GM12878 (cell line): Measurements from ENCODE around the gene APOBEC2. TPM values are rescaled to one million over a fixed set of nuclear protein-coding genes. Genes with fewer than 3 reads are reported as not detected.

Experiments
- ATAC-seq: fragments of 200-7000 bp; cut with Tn5 transposase; 3 replicates; pipeline ENCODE4 v1.9.1; 2020; ENCODE audit warnings: mild to moderate bottlenecking, moderate library complexity
- BruUV-seq: library from RNA; stranded (reverse); fragments of 400-500 nt; replicated peaks from 2 replicates; lab custom pipeline; 2021; lab: Mats Ljungman, UMichigan
- CTCF ChIA-PET: fragments of 300-600 bp; sonication (Branson Sonifier 250); formaldehyde crosslinking; extraction: SDS; loops from one replicate; lab custom pipeline; 2021; ENCODE audit warnings: inconsistent platforms; lab: Yijun Ruan, JAX
- POLR2A ChIA-PET: fragments of 350-600 bp; formaldehyde crosslinking; extraction: SDS; loops from one replicate; lab custom pipeline; 2021; ENCODE audit warnings: inconsistent platforms; lab: Charles Lee
- RAD21 ChIA-PET: fragments of 300-600 bp; sonication (Branson Sonifier 250); formaldehyde crosslinking; loops from one replicate; lab custom pipeline; 2023; ENCODE audit warnings: antibody characterized with exemption; ENCODE audit not compliant: unreplicated experiment; lab: Charles Lee
- SMC1A ChIA-PET: fragments of 300-600 bp; sonication (Branson Sonifier 250); formaldehyde crosslinking; loops from one replicate; lab custom pipeline; 2023; ENCODE audit not compliant: unreplicated experiment, uncharacterized antibody; lab: Charles Lee
- DNase-seq: peaks from one replicate; pipeline ENCODE4 v3.0.0-alpha.2; 2011; ENCODE audit warnings: low read depth, low spot score
- FAIRE-seq: peaks from 3 replicates; lab custom pipeline; 2011; peaks lifted over from hg19 to GRCh38; lab: Jason Lieb, UNC
- H2AFZ ChIP-seq: 2 replicates; pipeline ENCODE4 v1.6.0; 2011; ENCODE audit warnings: low read depth, low read length, control low read depth; ENCODE audit not compliant: control insufficient read depth
- H3K27ac ChIP-seq: 2 replicates; pipeline ENCODE4 v1.5.1; 2011; ENCODE audit warnings: control low read depth; ENCODE audit not compliant: control insufficient read depth, insufficient read depth
- H3K27me3 ChIP-seq, 2 experiments: replicated peaks in 1 of 2; 2 replicates each; pipeline versions ENCODE4 v1.6.0 to v1.6.1; 2011; ENCODE audit warnings: low read length in 1 of 2; ENCODE audit not compliant: control insufficient read depth in 2 of 2, insufficient read depth in 2 of 2
- H3K36me3 ChIP-seq, 2 experiments: 2 replicates each; pipeline ENCODE4 v1.5.1; 2011; ENCODE audit warnings: low read length in 1 of 2; ENCODE audit not compliant: control insufficient read depth in 2 of 2, insufficient read depth in 2 of 2
- H3K4me1 ChIP-seq: 2 replicates; pipeline ENCODE4 v1.6.1; 2011; ENCODE audit warnings: mild to moderate bottlenecking, low read length, moderate library complexity, mixed read lengths; ENCODE audit not compliant: control insufficient read depth, insufficient read depth
- H3K4me2 ChIP-seq: 2 replicates; pipeline ENCODE4 v1.6.0; 2011; ENCODE audit warnings: control low read depth; ENCODE audit not compliant: control insufficient read depth, insufficient read depth
- H3K4me3 ChIP-seq: fragments of 200-600 bp; sonication (generic); 2 replicates; pipeline ENCODE4 v1.5.1; 2016
- H3K79me2 ChIP-seq: 2 replicates; pipeline ENCODE4 v1.6.0; 2011; ENCODE audit warnings: low read length; ENCODE audit not compliant: control insufficient read depth, insufficient read depth
- H3K9ac ChIP-seq: 2 replicates; pipeline ENCODE4 v1.8.0; 2011; ENCODE audit warnings: low read length, control low read depth, mixed read lengths; ENCODE audit not compliant: control insufficient read depth, insufficient read depth
- H3K9me3 ChIP-seq: replicated peaks from 3 replicates; pipeline ENCODE4 v1.5.1; 2011; ENCODE audit warnings: mild to moderate bottlenecking, low read length; ENCODE audit not compliant: control insufficient read depth, insufficient read depth
- H4K20me1 ChIP-seq: 2 replicates; pipeline ENCODE4 v1.6.0; 2011; ENCODE audit not compliant: control insufficient read depth, insufficient read depth
- BRCA1 ChIP-seq: IDR thresholded peaks from 2 replicates; pipeline ENCODE4 v1.6.1; 2011; ENCODE audit warnings: low read depth, low read length, improper control_type of control experiment
- CBFB ChIP-seq: IDR thresholded peaks from 2 replicates; pipeline ENCODE4 v1.6.1; 2016; ENCODE audit warnings: antibody characterized with exemption, low read depth
- CBX5 ChIP-seq: sonication (generic); IDR thresholded peaks from 2 replicates; pipeline ENCODE4 v1.6.1; 2016; ENCODE audit warnings: low read depth, moderate library complexity, mild to moderate bottlenecking, inconsistent platforms
- LARP7 ChIP-seq: fragments of 450-650 bp; IDR thresholded peaks from 2 replicates; pipeline ENCODE4 v1.6.1; 2017; ENCODE audit warnings: mild to moderate bottlenecking
- NRF1 ChIP-seq: conservative IDR thresholded peaks from 2 replicates; pipeline ENCODE4 v1.6.1; 2011; ENCODE audit warnings: mild to moderate bottlenecking, low read depth, low read length, improper control_type of control experiment
- PAX5 ChIP-seq: IDR thresholded peaks from 2 replicates; pipeline ENCODE4 v1.6.1; 2011; ENCODE audit warnings: low read depth, low read length, borderline replicate concordance
- RAD51 ChIP-seq: fragments of 450-650 bp; IDR thresholded peaks from 2 replicates; pipeline ENCODE4 v1.6.1; 2016; ENCODE audit warnings: moderate library complexity, mild to moderate bottlenecking, inconsistent platforms
- SREBF1 ChIP-seq: IDR thresholded peaks from 2 replicates; pipeline ENCODE4 v1.6.1; 2012; ENCODE audit warnings: mild to moderate bottlenecking, low read length
- SRF ChIP-seq, 2 experiments: IDR thresholded peaks; 2 replicates each; pipeline ENCODE4 v1.6.1; 2011; ENCODE audit warnings: low read depth in 2 of 2, low read length in 2 of 2, mild to moderate bottlenecking in 1 of 2, moderate library complexity in 1 of 2
- TARDBP ChIP-seq: IDR thresholded peaks from 2 replicates; pipeline ENCODE4 v1.6.1; 2016; ENCODE audit warnings: borderline replicate concordance
- TCF3 ChIP-seq: IDR thresholded peaks from 2 replicates; pipeline ENCODE4 v1.6.1; 2012; ENCODE audit warnings: low read depth, mild to moderate bottlenecking, low read length, borderline replicate concordance; ENCODE audit not compliant: insufficient read depth
- ZNF24 ChIP-seq: fragments of 450-650 bp; IDR thresholded peaks from 2 replicates; pipeline ENCODE4 v1.6.1; 2017; ENCODE audit warnings: antibody characterized with exemption, mild to moderate bottlenecking
- ZNF274 ChIP-seq: IDR thresholded peaks from one replicate; pipeline ENCODE4 v1.8.0; 2011; ENCODE audit not compliant: insufficient read length, insufficient read depth
- ZNF384 ChIP-seq: IDR thresholded peaks from 2 replicates; pipeline ENCODE4 v1.6.1; 2012; ENCODE audit warnings: low read depth, mild to moderate bottlenecking, low read length, improper control_type of control experiment, borderline replicate concordance
- WGBS: methylation state at CpG from one replicate; pipeline ENCODE4 v1.1.6; 2016; ENCODE audit warnings: low lambda C conversion rate; ENCODE audit not compliant: insufficient replicate concordance, insufficient coverage; ENCODE audit errors: missing lambda C conversion rate; 5-methylcytosine and 5-hydroxymethylcytosine counted together
- in situ Hi-C: fragments of 300-500 bp; cut with MboI; formaldehyde crosslinking; loops from 9 replicates; pipeline ENCODE4 v1.14.3; 2018; ENCODE audit warnings: mixed read lengths
- intact Hi-C: fragments of 100-400 bp; cut with micrococcal nuclease; formaldehyde crosslinking; loops from one replicate; pipeline ENCODE4 v1.14.2; 2022; ENCODE audit not compliant: unreplicated experiment
- polyA plus RNA-seq, 11 experiments: library from polyadenylated mRNA; depleted of rRNA in 4 of 11; unstranded in 6 of 11; stranded (reverse) in 5 of 11; fragments of >200 nt; fragmentation: Nextera tagmentation in 4 of 11; fragmentation: Illumina TruSeq in 1 of 11; extraction: Ambion mirVana in 4 of 11; extraction: Trizol in 1 of 11; gene quantifications; 1 replicate in 1 of 11; 2 replicates in 10 of 11; pipeline versions ENCODE4 v1.2.1 to v1.2.3, GENCODE V29; 2011 to 2016; ENCODE audit warnings: inconsistent platforms in 2 of 11, missing spikeins in 2 of 11, low read depth in 1 of 11
- total RNA-seq, 4 experiments: library from RNA; depleted of rRNA in 3 of 4; stranded (reverse); fragments of >200 nt in 3 of 4; fragmentation: Illumina TruSeq in 1 of 4; extraction: Trizol in 1 of 4; gene quantifications; 2 replicates each; pipeline versions ENCODE4 v1.2.1 to v1.2.3, GENCODE V29; 2013 to 2021
- TF ChIP-seq, protein P1 (sequence below): fragments of 450-650 bp; IDR thresholded peaks from 2 replicates; pipeline ENCODE4 v1.6.1; 2016; ENCODE audit warnings: mild to moderate bottlenecking
- TF ChIP-seq, protein P2 (sequence below): fragments of 450-650 bp; IDR thresholded peaks from 2 replicates; pipeline ENCODE4 v1.6.1; 2017; ENCODE audit warnings: antibody characterized with exemption, mild to moderate bottlenecking, moderate library complexity
- TF ChIP-seq, protein P3 (sequence below): IDR thresholded peaks from 2 replicates; pipeline ENCODE4 v1.6.1; 2012; ENCODE audit warnings: low read depth, low read length, improper control_type of control experiment
- TF ChIP-seq, protein P4 (sequence below): IDR thresholded peaks from 2 replicates; pipeline ENCODE4 v1.6.1; 2011; ENCODE audit warnings: borderline replicate concordance, low read depth, mild to moderate bottlenecking, moderate library complexity, mixed read lengths, low read length; ENCODE audit not compliant: insufficient read depth; ENCODE audit errors: extremely low read length

The APOBEC2 gene
- total and polyA plus RNA-seq, 10 of the 15 experiments (the other 5 are each of a cell fraction or from before 2014, with no cell fraction given) = 0.11 to 1.4 (median 0.87) TPM; not detected in 6

DNA sequence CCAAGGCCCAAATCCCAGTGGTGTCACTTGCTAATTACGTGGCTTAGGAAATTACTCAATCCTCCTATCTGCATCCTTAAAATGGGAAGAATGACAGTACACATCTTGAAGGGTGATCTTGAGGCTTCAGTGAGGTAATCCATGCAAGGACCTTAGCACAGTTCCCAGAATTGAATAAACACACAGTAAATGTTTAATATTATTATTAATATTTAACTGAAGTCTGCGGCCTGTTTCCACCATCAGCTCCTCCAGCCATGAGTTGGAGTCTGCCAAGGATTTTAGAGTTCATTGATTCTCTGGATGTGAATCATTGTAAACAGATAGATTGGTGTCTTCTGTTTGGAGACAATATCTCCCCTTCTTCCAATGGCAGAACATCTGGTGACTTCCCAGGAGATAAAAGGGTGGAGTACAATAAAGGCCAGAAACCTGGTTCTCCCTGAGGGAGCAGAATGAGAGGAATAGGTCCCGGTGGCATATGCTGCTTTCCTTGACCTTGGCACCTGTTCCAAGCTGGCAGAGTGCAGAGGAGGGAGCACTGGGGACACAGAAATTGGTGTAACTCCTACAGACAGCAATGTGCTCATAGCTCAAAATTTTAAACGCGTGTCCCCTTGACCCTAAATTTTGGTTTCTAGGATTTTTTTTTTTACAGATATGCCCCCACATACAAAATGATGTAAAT, 39.4 kb upstream of the APOBEC2 start:
- Histone ChIP-seq H2AFZ (no peak overlapping the region), H3K36me3 (no peaks in the 10 kb centered on the region), H3K27me3 (0 out of 4 replicates have a peak, but pooled peaks cover 0 to 2% of the 10 kb centered on the region in 2 experiments), H3K9me3 (no peaks in the 10 kb centered on the region), H3K4me1 (no peaks in the 10 kb centered on the region), H3K4me3 (no peak overlapping the region), H3K27ac (no peak overlapping the region), H3K4me2 (no peak overlapping the region), H4K20me1 (no peaks in the 10 kb centered on the region), H3K79me2 (no peaks in the 10 kb centered on the region), H3K9ac (no peak overlapping the region)
- no peak for FAIRE-seq
- no TSS peak for BruUV-seq
- no peak for ATAC-seq
- in situ Hi-C loops (no loop called here), intact Hi-C loops (no loop called here)
- ChIA-PET POLR2A (no interaction called here), CTCF (interaction anchor here (0.6 to 2.2 kb wide), 3 partner anchors 9 to 1970 kb away, joined by 3 to 8 read pairs (median 4); no protein-coding TSS in a partner anchor), SMC1A (no interaction called here), RAD21 (interaction anchor here (0.5 kb wide), 1 partner anchor 14 kb away, joined by 3 read pairs; no protein-coding TSS in a partner anchor)
- 42% methylated on average over 5 of the region's 5 CpGs for WGBS
- TF ChIP-seq BRCA1 (no peak), PAX5 (no peak), TARDBP (no peak), ZNF274 (no peak), RAD51 (no peak), LARP7 (no peak), ZNF384 (no peak), SRF (IDR thresholded peaks at IDR 0.05; ENCODE audit: low read depth in 2 of 2, low read length in 2 of 2) (no peak), SREBF1 (no peak), ZNF24 (no peak), NRF1 (no peak), TCF3 (no peak), CBX5 (no peak), CBFB (no peak)
- TF ChIP-seq, protein P1, sequence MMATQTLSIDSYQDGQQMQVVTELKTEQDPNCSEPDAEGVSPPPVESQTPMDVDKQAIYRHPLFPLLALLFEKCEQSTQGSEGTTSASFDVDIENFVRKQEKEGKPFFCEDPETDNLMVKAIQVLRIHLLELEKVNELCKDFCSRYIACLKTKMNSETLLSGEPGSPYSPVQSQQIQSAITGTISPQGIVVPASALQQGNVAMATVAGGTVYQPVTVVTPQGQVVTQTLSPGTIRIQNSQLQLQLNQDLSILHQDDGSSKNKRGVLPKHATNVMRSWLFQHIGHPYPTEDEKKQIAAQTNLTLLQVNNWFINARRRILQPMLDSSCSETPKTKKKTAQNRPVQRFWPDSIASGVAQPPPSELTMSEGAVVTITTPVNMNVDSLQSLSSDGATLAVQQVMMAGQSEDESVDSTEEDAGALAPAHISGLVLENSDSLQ = no peak
- TF ChIP-seq, protein P2, sequence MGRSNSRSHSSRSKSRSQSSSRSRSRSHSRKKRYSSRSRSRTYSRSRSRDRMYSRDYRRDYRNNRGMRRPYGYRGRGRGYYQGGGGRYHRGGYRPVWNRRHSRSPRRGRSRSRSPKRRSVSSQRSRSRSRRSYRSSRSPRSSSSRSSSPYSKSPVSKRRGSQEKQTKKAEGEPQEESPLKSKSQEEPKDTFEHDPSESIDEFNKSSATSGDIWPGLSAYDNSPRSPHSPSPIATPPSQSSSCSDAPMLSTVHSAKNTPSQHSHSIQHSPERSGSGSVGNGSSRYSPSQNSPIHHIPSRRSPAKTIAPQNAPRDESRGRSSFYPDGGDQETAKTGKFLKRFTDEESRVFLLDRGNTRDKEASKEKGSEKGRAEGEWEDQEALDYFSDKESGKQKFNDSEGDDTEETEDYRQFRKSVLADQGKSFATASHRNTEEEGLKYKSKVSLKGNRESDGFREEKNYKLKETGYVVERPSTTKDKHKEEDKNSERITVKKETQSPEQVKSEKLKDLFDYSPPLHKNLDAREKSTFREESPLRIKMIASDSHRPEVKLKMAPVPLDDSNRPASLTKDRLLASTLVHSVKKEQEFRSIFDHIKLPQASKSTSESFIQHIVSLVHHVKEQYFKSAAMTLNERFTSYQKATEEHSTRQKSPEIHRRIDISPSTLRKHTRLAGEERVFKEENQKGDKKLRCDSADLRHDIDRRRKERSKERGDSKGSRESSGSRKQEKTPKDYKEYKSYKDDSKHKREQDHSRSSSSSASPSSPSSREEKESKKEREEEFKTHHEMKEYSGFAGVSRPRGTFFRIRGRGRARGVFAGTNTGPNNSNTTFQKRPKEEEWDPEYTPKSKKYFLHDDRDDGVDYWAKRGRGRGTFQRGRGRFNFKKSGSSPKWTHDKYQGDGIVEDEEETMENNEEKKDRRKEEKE = no peak
- TF ChIP-seq, protein P3, sequence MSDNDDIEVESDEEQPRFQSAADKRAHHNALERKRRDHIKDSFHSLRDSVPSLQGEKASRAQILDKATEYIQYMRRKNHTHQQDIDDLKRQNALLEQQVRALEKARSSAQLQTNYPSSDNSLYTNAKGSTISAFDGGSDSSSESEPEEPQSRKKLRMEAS = no peak
- TF ChIP-seq, protein P4, sequence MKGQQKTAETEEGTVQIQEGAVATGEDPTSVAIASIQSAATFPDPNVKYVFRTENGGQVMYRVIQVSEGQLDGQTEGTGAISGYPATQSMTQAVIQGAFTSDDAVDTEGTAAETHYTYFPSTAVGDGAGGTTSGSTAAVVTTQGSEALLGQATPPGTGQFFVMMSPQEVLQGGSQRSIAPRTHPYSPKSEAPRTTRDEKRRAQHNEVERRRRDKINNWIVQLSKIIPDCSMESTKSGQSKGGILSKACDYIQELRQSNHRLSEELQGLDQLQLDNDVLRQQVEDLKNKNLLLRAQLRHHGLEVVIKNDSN = no peak
- DNase-seq = no peak
